Kidney epithelial cell (primary cell): ENCODE results near the gene CLDN15. TPM values are rescaled to one million over a fixed set of nuclear protein-coding genes. Genes with fewer than 3 reads are reported as not detected.

ENCODE experiments used
- DNase-seq: peaks from one replicate; pipeline ENCODE4 v3.0.0-alpha.2; 2010; ENCODE audit warnings: low read depth
- H3K27me3 ChIP-seq: 2 replicates; pipeline ENCODE4 v1.6.0; 2011; ENCODE audit warnings: low read length; ENCODE audit not compliant: control insufficient read depth, insufficient read depth
- H3K36me3 ChIP-seq: 2 replicates; pipeline ENCODE4 v1.5.1; 2011; ENCODE audit warnings: low read length; ENCODE audit not compliant: control insufficient read depth, insufficient read depth
- H3K4me3 ChIP-seq: 2 replicates; pipeline ENCODE4 v1.5.1; 2011; ENCODE audit warnings: low read depth, mild to moderate bottlenecking, control low read depth, low read length
- total RNA-seq: library from RNA; depleted of rRNA; stranded (reverse); fragments of >200 nt; gene quantifications from 2 replicates; pipeline ENCODE4 v1.2.3, GENCODE V29; 2015
- TF ChIP-seq, protein P1 (sequence below): IDR thresholded peaks from 2 replicates; pipeline ENCODE4 v1.5.1; 2011; ENCODE audit warnings: mild to moderate bottlenecking, moderate library complexity, low read length, control low read depth, inconsistent platforms; ENCODE audit not compliant: insufficient read depth, poor library complexity, severe bottlenecking

The CLDN15 gene
- total RNA-seq, 1 donor from 2014 or later = 4.8 TPM

DNA sequence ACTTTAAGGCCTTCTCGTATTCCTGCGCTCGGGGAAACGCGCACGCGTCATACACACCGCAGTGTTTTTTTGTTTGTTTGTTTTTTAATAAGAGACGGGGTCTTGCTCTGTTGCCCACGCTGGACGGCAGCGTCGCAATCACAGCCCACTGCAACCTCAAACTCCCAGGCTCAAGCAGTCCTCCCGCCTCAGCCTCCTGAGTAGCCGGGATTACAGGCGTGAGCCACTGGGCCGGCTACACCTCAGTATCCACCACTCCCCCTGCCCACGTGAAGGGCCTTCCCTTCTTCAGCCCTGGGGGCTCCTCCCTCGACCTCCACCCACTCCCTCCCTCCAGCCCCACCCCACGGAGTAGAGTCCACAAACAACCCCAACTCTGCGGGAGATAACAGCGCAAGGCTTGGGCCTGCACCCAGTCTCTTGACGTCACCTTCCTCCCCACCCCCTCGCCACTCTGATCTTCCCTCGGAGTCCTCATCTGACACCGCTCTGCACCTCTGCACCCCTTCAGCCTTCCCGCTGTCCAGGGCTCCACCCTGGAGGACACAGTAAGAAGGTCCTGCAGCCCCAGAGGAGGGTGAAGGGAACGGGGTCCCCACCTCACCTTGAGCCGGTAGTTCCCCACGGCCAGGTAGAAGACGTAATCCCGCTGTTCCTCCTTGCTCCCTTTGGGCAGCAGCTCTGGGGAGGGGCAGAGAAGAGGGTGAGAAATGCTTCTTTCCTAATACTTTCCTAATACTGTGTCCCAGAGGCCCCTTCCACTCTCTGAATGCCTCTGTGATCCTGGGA lies 2.8 kb upstream of the CLDN15 start:
- TF ChIP-seq, protein P1, sequence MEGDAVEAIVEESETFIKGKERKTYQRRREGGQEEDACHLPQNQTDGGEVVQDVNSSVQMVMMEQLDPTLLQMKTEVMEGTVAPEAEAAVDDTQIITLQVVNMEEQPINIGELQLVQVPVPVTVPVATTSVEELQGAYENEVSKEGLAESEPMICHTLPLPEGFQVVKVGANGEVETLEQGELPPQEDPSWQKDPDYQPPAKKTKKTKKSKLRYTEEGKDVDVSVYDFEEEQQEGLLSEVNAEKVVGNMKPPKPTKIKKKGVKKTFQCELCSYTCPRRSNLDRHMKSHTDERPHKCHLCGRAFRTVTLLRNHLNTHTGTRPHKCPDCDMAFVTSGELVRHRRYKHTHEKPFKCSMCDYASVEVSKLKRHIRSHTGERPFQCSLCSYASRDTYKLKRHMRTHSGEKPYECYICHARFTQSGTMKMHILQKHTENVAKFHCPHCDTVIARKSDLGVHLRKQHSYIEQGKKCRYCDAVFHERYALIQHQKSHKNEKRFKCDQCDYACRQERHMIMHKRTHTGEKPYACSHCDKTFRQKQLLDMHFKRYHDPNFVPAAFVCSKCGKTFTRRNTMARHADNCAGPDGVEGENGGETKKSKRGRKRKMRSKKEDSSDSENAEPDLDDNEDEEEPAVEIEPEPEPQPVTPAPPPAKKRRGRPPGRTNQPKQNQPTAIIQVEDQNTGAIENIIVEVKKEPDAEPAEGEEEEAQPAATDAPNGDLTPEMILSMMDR = no peak
- no peaks in the 10 kb centered on the region for H3K27me3 ChIP-seq
- DNase-seq = no peak
- H3K4me3 ChIP-seq = no peak overlapping the region
- H3K36me3 ChIP-seq = peaks cover 1% of the 10 kb centered on the region

DNA sequence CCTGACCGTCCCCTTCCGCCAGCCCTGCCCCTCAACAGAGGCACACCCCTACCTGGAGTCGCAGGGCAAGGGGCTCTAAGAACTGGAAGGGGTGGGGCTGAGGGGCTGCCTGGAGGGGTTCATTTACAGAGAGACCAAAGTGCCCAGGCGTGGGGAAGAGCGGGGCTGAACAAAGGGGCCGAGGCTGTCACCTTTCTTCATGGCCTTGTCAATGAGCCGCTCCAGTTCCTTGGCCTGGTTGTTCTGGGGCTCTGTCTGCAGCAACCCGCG lies 2.3 kb upstream of the CLDN15 start:
- H3K36me3 ChIP-seq = peaks cover 1% of the 10 kb centered on the region
- H3K27me3 ChIP-seq = no peaks in the 10 kb centered on the region
- no peak for DNase-seq
- TF ChIP-seq, protein P1 = no peak
- no peak overlapping the region for H3K4me3 ChIP-seq

DNA sequence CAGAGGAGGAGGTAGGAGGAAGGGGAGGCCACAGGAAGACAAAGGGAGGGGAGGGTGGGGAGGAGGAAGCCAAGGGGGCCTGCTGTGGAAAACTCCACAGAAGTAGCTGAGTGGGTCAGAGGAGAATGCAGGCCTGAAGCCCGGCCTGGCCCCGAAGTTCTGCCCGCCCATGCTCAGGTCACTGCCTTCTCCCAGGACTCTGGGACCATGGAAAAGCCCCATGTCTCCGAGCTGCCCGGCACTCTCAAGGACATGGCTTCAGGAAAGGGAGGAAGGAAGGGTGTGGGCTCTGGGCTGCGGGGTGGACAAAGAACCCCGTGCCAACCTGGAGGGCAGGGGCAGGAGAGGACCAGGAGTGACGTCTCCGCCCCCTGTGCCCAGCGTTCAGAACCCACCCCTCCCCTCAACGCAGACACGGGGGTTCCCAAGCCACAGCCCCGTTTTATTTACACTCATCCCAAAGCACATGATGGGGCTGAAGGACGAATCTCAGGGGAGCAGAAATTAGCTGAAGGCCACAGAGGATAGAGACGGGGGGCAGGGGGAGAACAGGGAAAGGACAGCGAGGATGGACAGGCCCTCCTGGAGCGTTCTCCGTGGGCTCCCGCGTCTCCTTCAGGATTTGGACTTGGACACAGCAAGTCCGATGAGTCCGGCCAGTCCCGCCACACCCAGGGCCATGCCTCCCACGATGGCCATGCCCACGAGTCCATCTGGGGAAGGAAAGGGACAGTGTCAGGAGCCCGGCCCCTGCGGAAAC lies 1.8 kb upstream of the CLDN15 start:
- H3K4me3 ChIP-seq = no peak overlapping the region
- TF ChIP-seq, protein P1 = no peak
- DNase-seq = no peak
- H3K36me3 ChIP-seq = peaks cover 1% of the 10 kb centered on the region
- no peaks in the 10 kb centered on the region for H3K27me3 ChIP-seq

DNA sequence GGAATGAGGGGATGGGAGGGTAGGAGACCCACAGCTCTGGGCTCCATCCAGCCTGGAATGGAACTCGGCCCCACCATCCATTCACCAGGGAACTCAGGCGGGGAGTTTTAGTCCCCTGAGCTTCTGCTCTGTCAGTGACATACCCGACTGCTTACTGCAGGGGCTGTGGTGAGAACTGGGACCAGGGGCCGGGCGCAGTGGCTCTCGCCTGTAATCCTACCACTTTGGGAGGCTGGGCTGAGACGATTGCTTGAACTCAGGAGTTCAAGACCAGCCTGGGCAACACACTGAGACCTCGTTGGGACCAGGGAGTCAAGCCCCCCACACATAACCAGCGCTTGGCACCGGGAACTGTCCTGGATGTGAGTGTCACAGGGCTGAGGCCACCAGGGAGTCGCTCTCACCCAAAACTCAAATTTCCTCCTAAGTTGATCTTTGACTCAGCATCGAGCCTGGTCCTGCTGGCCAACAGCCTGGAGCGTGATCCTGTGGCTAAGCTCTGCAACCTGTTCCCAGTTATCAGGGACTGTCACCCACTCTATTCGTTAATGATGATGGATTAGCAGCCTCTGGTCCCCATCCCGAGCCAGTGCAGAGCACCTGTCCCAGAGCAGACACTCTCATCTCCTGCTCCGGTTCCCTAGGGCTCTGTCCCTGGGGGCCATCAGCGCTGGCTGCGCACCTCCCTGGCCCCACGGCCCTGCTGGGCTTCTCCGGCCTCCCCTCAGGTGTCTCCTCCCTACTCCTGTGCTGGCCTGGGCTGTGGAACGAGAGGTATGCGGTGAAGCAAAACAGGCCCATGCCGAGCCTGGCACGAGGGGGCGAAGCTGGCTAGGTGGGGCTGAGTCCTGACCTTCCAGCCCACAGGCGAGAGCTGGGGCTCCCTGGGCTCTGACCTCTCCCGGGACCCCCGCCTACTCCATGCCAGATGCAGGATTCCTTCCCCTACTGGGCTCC lies 902 bp upstream of the CLDN15 start:
- Histone ChIP-seq H3K4me3 (no peak overlapping the region), H3K27me3 (no peaks in the 10 kb centered on the region), H3K36me3 (peaks cover 1% of the 10 kb centered on the region)
- no peak for DNase-seq
- TF ChIP-seq, protein P1 = no peak

DNA sequence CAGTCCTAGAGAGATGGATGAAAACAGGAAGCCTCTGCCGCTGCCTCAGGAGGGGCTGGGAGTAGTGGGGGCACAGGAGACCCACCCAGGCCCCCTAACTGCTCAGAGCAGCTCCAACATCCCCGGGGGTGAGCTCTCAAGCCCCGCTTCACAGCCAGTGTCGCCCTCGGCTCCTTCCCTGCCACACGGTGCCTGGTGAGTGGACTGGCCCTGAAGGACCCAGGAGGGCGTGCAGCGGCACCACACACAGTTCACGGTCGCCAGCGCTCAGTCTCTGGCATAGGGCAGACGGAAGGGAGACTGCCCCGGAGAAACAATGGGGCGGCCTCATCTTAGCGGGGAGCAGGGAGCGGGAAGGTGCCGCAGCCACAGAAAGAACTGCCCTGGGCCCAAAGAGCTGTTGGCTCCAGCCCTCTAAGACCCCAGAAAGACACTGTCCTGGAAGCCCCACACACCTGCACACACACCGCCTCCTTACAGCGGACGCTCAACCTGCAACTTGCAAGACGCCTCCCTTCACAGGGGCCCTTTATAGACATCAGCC lies 1.2 kb downstream of the CLDN15 start:
- no peaks in the 10 kb centered on the region for H3K27me3 ChIP-seq
- H3K36me3 ChIP-seq = no peaks in the 10 kb centered on the region
- TF ChIP-seq, protein P1 = no peak
- no peak overlapping the region for H3K4me3 ChIP-seq
- no peak for DNase-seq
